HepG2 (cell line): ENCODE results near the gene ADGRD1. TPM values are rescaled to one million over a fixed set of nuclear protein-coding genes. Genes with fewer than 3 reads are reported as not detected.
A peak's percentile ranks its signal among the peaks of the same experiment; 100 is the strongest.

Experiments
- DNMT1 ChIP-seq: sonication (generic); formaldehyde crosslinking; IDR thresholded peaks from 2 replicates; pipeline ENCODE4 v1.5.1; 2020; ENCODE audit warnings: mild to moderate bottlenecking, missing genetic modification reagents
- FOXP1 ChIP-seq, 2 experiments: fragments of 450-650 bp in 1 of 2; IDR thresholded peaks; 2 replicates each; pipeline ENCODE4 v1.6.1; 2017 to 2018; ENCODE audit warnings: antibody characterized with exemption in 1 of 2
- GRHL1 ChIP-seq: sonication (generic); formaldehyde crosslinking; conservative IDR thresholded peaks from 2 replicates; pipeline ENCODE4 v1.8.0; 2022; ENCODE audit warnings: missing genetic modification reagents
- KMT2B ChIP-seq: IDR thresholded peaks from 2 replicates; pipeline ENCODE4 v1.6.1; 2016; ENCODE audit warnings: missing genetic modification reagents, missing compliant biosample characterization
- MZF1 ChIP-seq: sonication (generic); formaldehyde crosslinking; IDR thresholded peaks from 2 replicates; pipeline ENCODE4 v1.8.1; 2023; ENCODE audit warnings: mild to moderate bottlenecking, missing genetic modification reagents, borderline replicate concordance
- NFIC ChIP-seq: IDR thresholded peaks from 2 replicates; pipeline ENCODE4 v1.6.1; 2012; ENCODE audit warnings: mild to moderate bottlenecking, low read length, inconsistent platforms
- NR2C2 ChIP-seq: sonication (generic); formaldehyde crosslinking; IDR thresholded peaks from 2 replicates; pipeline ENCODE4 v1.4.0; 2020; ENCODE audit warnings: missing genetic modification reagents, mild to moderate bottlenecking, moderate library complexity, borderline replicate concordance
- NR2F1 ChIP-seq, 2 experiments: fragments of 450-650 bp in 1 of 2; formaldehyde crosslinking in 1 of 2; IDR thresholded peaks; 2 replicates each; pipeline versions ENCODE4 v1.5.0 to v1.6.1; 2016 to 2020; ENCODE audit warnings: mild to moderate bottlenecking in 1 of 2, missing compliant biosample characterization in 1 of 2, missing genetic modification reagents in 1 of 2, moderate library complexity in 1 of 2
- SRY ChIP-seq: sonication (generic); formaldehyde crosslinking; IDR thresholded peaks from 2 replicates; pipeline ENCODE4 v1.8.0; 2022; ENCODE audit warnings: mild to moderate bottlenecking, missing genetic modification reagents
- ZBTB26 ChIP-seq: IDR thresholded peaks from 2 replicates; pipeline ENCODE4 v1.6.1; 2016; ENCODE audit warnings: missing compliant biosample characterization, missing genetic modification reagents, borderline replicate concordance
- ZBTB43 ChIP-seq: sonication (generic); formaldehyde crosslinking; conservative IDR thresholded peaks from 2 replicates; pipeline ENCODE4 v1.4.0; 2020; ENCODE audit warnings: missing genetic modification reagents
- ZKSCAN8 ChIP-seq: IDR thresholded peaks from 2 replicates; pipeline ENCODE4 v1.6.1; 2016; ENCODE audit warnings: borderline replicate concordance, missing genetic modification reagents, missing compliant biosample characterization
- ZNF747 ChIP-seq: sonication (generic); formaldehyde crosslinking; IDR thresholded peaks from 2 replicates; pipeline ENCODE4 v1.8.1; 2023; ENCODE audit warnings: missing genetic modification reagents, mild to moderate bottlenecking, borderline replicate concordance
- polyA plus RNA-seq, 8 experiments: library from polyadenylated mRNA; depleted of rRNA in 3 of 8; stranded (reverse) in 7 of 8; unstranded in 1 of 8; fragments of >200 nt; fragmentation: Illumina TruSeq in 4 of 8; extraction: Trizol in 4 of 8; gene quantifications; 2 replicates each; pipeline versions ENCODE4 v1.2.1 to v1.2.3, GENCODE V29; 2011 to 2016; ENCODE audit warnings: low read depth in 4 of 8, missing spikeins in 1 of 8, mixed read lengths in 1 of 8; ENCODE audit not compliant: insufficient read depth in 1 of 8
- total RNA-seq, 5 experiments: library from RNA; depleted of rRNA; stranded (reverse); fragments of >200 nt; fragmentation: Illumina TruSeq; extraction: Trizol; gene quantifications; 2 replicates each; pipeline ENCODE4 v1.2.3, GENCODE V29; 2016; ENCODE audit warnings: low read depth in 1 of 5
- TF ChIP-seq, protein P1 (sequence below): sonication (generic); formaldehyde crosslinking; IDR thresholded peaks from 2 replicates; pipeline ENCODE4 v1.4.0; 2020; ENCODE audit warnings: missing genetic modification reagents, mild to moderate bottlenecking, borderline replicate concordance
- TF ChIP-seq, protein P2 (sequence below): sonication (generic); formaldehyde crosslinking; conservative IDR thresholded peaks from 2 replicates; pipeline ENCODE4 v1.8.0; 2022; ENCODE audit warnings: mild to moderate bottlenecking, moderate library complexity, missing genetic modification reagents
- TF ChIP-seq, protein P3 (sequence below): IDR thresholded peaks from 2 replicates; pipeline ENCODE4 v1.6.1; 2018; ENCODE audit warnings: missing genetic modification reagents

The ADGRD1 gene
- total and polyA plus RNA-seq, 2 of the 13 experiments (the other 11 are each of a cell fraction or from before 2014, with no cell fraction given): 0.46 to 12.4 TPM

- peak; percentile 82; the same call in 1 of the 2 replicates for TF ChIP-seq ZBTB26 (CRISPR knock-in tag)
- TF ChIP-seq DNMT1 (CRISPR knock-in tag): no peak
- TF ChIP-seq, protein P1, sequence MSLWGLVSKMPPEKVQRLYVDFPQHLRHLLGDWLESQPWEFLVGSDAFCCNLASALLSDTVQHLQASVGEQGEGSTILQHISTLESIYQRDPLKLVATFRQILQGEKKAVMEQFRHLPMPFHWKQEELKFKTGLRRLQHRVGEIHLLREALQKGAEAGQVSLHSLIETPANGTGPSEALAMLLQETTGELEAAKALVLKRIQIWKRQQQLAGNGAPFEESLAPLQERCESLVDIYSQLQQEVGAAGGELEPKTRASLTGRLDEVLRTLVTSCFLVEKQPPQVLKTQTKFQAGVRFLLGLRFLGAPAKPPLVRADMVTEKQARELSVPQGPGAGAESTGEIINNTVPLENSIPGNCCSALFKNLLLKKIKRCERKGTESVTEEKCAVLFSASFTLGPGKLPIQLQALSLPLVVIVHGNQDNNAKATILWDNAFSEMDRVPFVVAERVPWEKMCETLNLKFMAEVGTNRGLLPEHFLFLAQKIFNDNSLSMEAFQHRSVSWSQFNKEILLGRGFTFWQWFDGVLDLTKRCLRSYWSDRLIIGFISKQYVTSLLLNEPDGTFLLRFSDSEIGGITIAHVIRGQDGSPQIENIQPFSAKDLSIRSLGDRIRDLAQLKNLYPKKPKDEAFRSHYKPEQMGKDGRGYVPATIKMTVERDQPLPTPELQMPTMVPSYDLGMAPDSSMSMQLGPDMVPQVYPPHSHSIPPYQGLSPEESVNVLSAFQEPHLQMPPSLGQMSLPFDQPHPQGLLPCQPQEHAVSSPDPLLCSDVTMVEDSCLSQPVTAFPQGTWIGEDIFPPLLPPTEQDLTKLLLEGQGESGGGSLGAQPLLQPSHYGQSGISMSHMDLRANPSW (CRISPR knock-in tag): peak; percentile 45; the same call in 1 of the 2 replicates
- TF ChIP-seq, protein P2, sequence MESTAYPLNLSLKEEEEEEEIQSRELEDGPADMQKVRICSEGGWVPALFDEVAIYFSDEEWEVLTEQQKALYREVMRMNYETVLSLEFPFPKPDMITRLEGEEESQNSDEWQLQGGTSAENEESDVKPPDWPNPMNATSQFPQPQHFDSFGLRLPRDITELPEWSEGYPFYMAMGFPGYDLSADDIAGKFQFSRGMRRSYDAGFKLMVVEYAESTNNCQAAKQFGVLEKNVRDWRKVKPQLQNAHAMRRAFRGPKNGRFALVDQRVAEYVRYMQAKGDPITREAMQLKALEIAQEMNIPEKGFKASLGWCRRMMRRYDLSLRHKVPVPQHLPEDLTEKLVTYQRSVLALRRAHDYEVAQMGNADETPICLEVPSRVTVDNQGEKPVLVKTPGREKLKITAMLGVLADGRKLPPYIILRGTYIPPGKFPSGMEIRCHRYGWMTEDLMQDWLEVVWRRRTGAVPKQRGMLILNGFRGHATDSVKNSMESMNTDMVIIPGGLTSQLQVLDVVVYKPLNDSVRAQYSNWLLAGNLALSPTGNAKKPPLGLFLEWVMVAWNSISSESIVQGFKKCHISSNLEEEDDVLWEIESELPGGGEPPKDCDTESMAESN (CRISPR knock-in tag): 0 out of 2 replicates have a peak, but pooled peaks have one; percentile 34
- 0 out of 4 replicates have a peak, but pooled peaks of 1 of the 2 experiments have one; percentile 47 for TF ChIP-seq NR2F1 (CRISPR knock-in tag; IDR thresholded peaks at IDR 0.05)
- peak; percentile 65 for TF ChIP-seq ZBTB43
- TF ChIP-seq, protein P3, sequence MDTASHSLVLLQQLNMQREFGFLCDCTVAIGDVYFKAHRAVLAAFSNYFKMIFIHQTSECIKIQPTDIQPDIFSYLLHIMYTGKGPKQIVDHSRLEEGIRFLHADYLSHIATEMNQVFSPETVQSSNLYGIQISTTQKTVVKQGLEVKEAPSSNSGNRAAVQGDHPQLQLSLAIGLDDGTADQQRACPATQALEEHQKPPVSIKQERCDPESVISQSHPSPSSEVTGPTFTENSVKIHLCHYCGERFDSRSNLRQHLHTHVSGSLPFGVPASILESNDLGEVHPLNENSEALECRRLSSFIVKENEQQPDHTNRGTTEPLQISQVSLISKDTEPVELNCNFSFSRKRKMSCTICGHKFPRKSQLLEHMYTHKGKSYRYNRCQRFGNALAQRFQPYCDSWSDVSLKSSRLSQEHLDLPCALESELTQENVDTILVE (CRISPR knock-in tag): 0 out of 2 replicates have a peak, but pooled peaks have one; percentile 38
- 0 out of 2 replicates have a peak, but pooled peaks have one; percentile 32 for TF ChIP-seq KMT2B (CRISPR knock-in tag)
- TF ChIP-seq MZF1 (CRISPR knock-in tag): 0 out of 2 replicates have a peak, but pooled peaks have one; percentile 60
- TF ChIP-seq NFIC: no peak
- 0 out of 2 replicates have a peak, but pooled peaks have one; percentile 28 for TF ChIP-seq ZKSCAN8 (CRISPR knock-in tag)
- no peak for TF ChIP-seq FOXP1 (IDR thresholded peaks at IDR 0.05)
- TF ChIP-seq FOXP1 (CRISPR knock-in tag; IDR thresholded peaks at IDR 0.05): peak; percentile 65
- TF ChIP-seq ZNF747: 0 out of 2 replicates have a peak, but pooled peaks have one; percentile 40
- TF ChIP-seq NR2C2 (CRISPR knock-in tag): peak; percentile 48; the same call in 1 of the 2 replicates
- peak; percentile 81; the same call in 1 of the 2 replicates for TF ChIP-seq SRY
- TF ChIP-seq GRHL1 (CRISPR knock-in tag): no peak
These were observed 33.5 kb upstream of the ADGRD1 start (continued) for GRCh38 chr12:130920119-130920703.
